ENCODE results near the gene ABTB2. TPM values are rescaled to one million over a fixed set of nuclear protein-coding genes. Genes with fewer than 3 reads are reported as not detected.

Gene ABTB2
- total and polyA plus RNA-seq, 3 experiments from 2014 or later = 0.05 to 5.5 (median 5.4) TPM

DNA sequence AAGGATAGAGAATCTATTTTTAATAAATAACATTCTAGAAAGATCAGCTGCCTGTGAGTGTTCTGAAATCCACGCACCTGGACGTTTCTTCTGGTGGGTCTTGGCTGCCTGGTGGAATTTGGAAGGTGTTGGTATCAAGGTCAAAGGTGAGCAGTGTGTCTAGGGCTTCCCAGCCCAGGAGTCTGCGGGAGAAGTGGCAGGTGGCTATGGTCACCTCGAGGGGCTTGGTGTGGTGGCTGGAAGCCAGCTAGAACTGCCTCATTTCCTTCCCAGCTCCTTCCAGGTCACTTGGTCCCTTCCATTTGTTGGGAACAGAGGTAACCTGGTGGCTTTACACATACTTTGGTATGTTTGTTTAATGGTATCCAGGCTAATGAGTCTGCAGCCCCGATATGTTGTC lies 210.9 kb downstream of the ABTB2 start:
- Mint-ChIP-seq H3K4me3 (no peak overlapping the region), H3K4me1 (no peaks in the 10 kb centered on the region), H3K27me3 (no peaks in the 10 kb centered on the region), H3K36me3 (peaks cover 8 to 83% (median 26%) of the 10 kb centered on the region in 3 donors), H3K9me3 (no peaks in the 10 kb centered on the region), H3K27ac (no peak overlapping the region)
- ChIA-PET POLR2A (no interaction called here), CTCF (no interaction called here)
- Histone ChIP-seq H3K27me3 (ENCODE audit: insufficient read depth, low read length, poor library complexity, severe bottlenecking) (no peaks in the 10 kb centered on the region), H3K4me1 (ENCODE audit: insufficient read depth, low read length) (no peaks in the 10 kb centered on the region), H3K27ac (ENCODE audit: low read depth, low read length) (no peak overlapping the region), H3K9me3 (ENCODE audit: low read length) (no peaks in the 10 kb centered on the region), H3K4me3 (ENCODE audit: low read length) (no peak overlapping the region), H3K36me3 (ENCODE audit: insufficient read depth, low read length) (peaks cover 58% of the 10 kb centered on the region)
- no peak for DNase-seq

DNA sequence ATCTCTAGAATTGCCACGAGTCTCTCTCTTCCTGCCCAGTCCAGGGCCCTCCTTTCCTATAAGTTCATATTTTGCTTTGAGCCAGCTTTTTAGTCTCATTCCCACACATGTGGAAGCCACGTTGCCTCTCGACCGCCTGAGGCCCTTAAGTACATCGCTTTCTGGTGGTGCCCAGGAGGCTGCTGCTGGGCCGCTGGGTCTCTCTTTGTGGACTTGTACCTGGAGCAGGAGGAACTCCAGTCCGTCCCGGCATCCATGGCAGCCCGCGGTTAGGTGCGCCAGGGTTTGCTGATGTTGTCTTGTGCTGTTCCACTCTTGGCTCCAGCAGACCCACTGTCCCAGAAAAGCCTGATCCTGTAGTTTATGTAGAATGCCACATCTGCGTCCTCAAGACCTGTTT lies 211.4 kb downstream of the ABTB2 start:
- no peaks in the 10 kb centered on the region for H3K9me3 Mint-ChIP-seq
- no peak for DNase-seq
- no peak overlapping the region for H3K4me3 ChIP-seq (ENCODE audit: low read length)
- POLR2A ChIA-PET = no interaction called here
- H3K27ac Mint-ChIP-seq = no peak overlapping the region
- H3K27me3 ChIP-seq (ENCODE audit: insufficient read depth, low read length, poor library complexity, severe bottlenecking) = no peaks in the 10 kb centered on the region
- H3K36me3 ChIP-seq (ENCODE audit: insufficient read depth, low read length) = peaks cover 62% of the 10 kb centered on the region
- H3K36me3 Mint-ChIP-seq = peaks cover 13 to 86% (median 30%) of the 10 kb centered on the region in 3 donors
- CTCF ChIA-PET = no interaction called here
- no peaks in the 10 kb centered on the region for H3K4me1 Mint-ChIP-seq
- no peaks in the 10 kb centered on the region for H3K9me3 ChIP-seq (ENCODE audit: low read length)
- H3K4me1 ChIP-seq (ENCODE audit: insufficient read depth, low read length) = no peaks in the 10 kb centered on the region
- H3K4me3 Mint-ChIP-seq = no peak overlapping the region
- H3K27me3 Mint-ChIP-seq = no peaks in the 10 kb centered on the region
- no peak overlapping the region for H3K27ac ChIP-seq (ENCODE audit: low read depth, low read length)

DNA sequence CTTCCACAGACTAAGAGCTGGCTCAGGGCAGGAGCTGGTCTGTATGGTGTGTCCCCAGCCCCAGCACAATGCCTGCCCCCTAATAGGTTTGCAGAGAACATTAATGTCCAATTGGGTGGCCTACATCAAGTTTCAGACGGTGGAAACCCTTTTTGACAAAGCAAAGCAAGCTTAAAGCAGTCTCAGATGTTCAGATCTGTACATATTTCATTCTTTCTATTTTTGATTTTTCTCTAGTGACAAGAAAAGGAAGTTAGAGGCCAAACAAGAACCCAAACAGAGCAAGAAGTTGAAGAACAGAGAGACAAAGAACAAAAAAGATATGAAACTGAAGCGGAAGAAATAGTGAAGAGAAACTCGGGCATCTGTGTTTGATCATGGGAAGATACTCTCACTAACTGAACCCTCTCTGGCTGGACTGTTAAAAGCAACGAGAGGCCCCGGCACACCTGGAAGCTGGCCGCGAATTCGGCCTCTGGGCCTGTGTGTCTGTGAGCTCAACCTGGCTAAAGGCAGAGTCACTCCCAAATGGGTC lies 211.9 kb downstream of the ABTB2 start:
- CTCF ChIA-PET = no interaction called here
- Mint-ChIP-seq H3K27ac (no peak overlapping the region), H3K36me3 (peaks cover 15 to 90% (median 33%) of the 10 kb centered on the region in 3 donors), H3K4me1 (no peaks in the 10 kb centered on the region), H3K9me3 (no peaks in the 10 kb centered on the region), H3K27me3 (no peaks in the 10 kb centered on the region), H3K4me3 (no peak overlapping the region)
- POLR2A ChIA-PET = no interaction called here
- no peaks in the 10 kb centered on the region for H3K4me1 ChIP-seq (ENCODE audit: insufficient read depth, low read length)
- peaks cover 65% of the 10 kb centered on the region for H3K36me3 ChIP-seq (ENCODE audit: insufficient read depth, low read length)
- H3K4me3 ChIP-seq (ENCODE audit: low read length) = no peak overlapping the region
- no peak overlapping the region for H3K27ac ChIP-seq (ENCODE audit: low read depth, low read length)
- no peaks in the 10 kb centered on the region for H3K9me3 ChIP-seq (ENCODE audit: low read length)
- no peak for DNase-seq
- H3K27me3 ChIP-seq (ENCODE audit: insufficient read depth, low read length, poor library complexity, severe bottlenecking) = no peaks in the 10 kb centered on the region

DNA sequence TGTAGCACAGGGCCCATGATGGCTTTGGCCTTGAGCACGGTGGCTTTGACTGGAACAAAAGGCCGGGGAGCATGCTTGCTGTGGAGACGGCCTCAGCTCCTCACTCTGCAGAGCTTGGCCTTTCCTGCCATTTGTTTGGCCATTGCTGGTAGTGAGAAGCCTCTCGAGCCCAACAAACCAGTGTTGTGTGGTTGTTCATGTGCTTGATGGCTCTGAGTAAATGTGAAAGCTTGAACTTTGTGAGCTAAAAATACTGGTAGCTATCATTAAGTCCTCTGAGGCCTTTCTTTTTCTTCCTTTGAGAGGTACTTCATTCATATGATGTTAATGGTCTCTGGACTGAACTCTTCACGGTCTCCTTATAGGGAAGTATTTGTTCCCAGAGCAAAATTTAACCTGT lies 212.7 kb downstream of the ABTB2 start:
- no peaks in the 10 kb centered on the region for H3K9me3 ChIP-seq (ENCODE audit: low read length)
- ChIA-PET POLR2A (no interaction called here), CTCF (interaction anchor here (1.4 kb wide), 1 partner anchor 29 kb away, joined by 3 read pairs; no protein-coding TSS in a partner anchor)
- Mint-ChIP-seq H3K36me3 (peaks cover 15 to 92% (median 36%) of the 10 kb centered on the region in 3 donors), H3K27ac (peak overlapping the region in 1 of 8 donors; percentile 66), H3K4me1 (no peaks in the 10 kb centered on the region), H3K9me3 (no peaks in the 10 kb centered on the region), H3K27me3 (no peaks in the 10 kb centered on the region), H3K4me3 (no peak overlapping the region)
- DNase-seq = no peak
- H3K4me1 ChIP-seq (ENCODE audit: insufficient read depth, low read length) = no peaks in the 10 kb centered on the region
- peaks cover 71% of the 10 kb centered on the region for H3K36me3 ChIP-seq (ENCODE audit: insufficient read depth, low read length)
- no peaks in the 10 kb centered on the region for H3K27me3 ChIP-seq (ENCODE audit: insufficient read depth, low read length, poor library complexity, severe bottlenecking)
- no peak overlapping the region for H3K4me3 ChIP-seq (ENCODE audit: low read length)
- H3K27ac ChIP-seq (ENCODE audit: low read depth, low read length) = no peak overlapping the region

DNA sequence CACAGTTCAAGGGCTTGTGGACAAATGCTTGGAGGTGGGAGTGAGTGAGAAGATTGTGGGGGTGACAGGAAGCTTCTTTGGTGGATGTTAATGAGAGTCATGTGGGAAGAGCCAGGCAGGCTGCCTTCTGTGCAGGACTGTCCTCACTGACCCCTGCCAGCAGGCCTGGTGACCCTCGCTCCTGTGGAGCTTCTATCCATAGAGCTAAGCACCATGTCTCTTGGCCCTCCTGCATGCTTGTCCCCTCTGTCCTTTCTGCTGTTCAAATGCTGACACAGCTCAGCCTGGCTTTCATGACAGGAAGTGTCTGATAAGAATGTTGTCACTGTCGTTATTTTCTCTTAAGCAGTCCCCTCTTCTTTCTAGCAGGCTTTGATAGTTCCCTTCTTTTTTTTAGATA lies 214.8 kb downstream of the ABTB2 start:
- Histone ChIP-seq H3K27me3 (ENCODE audit: insufficient read depth, low read length, poor library complexity, severe bottlenecking) (no peaks in the 10 kb centered on the region), H3K4me1 (ENCODE audit: insufficient read depth, low read length) (no peaks in the 10 kb centered on the region), H3K9me3 (ENCODE audit: low read length) (no peaks in the 10 kb centered on the region), H3K4me3 (ENCODE audit: low read length) (no peak overlapping the region), H3K27ac (ENCODE audit: low read depth, low read length) (no peak overlapping the region), H3K36me3 (ENCODE audit: insufficient read depth, low read length) (peaks cover 74% of the 10 kb centered on the region)
- POLR2A ChIA-PET = no interaction called here
- Mint-ChIP-seq H3K36me3 (peaks cover 19 to 98% (median 42%) of the 10 kb centered on the region in 3 donors), H3K27ac (peak overlapping the region in 1 of 8 donors; percentile 23), H3K4me1 (no peaks in the 10 kb centered on the region), H3K27me3 (no peaks in the 10 kb centered on the region), H3K4me3 (no peak overlapping the region), H3K9me3 (no peaks in the 10 kb centered on the region)
- DNase-seq = no peak
- CTCF ChIA-PET = no interaction called here

DNA sequence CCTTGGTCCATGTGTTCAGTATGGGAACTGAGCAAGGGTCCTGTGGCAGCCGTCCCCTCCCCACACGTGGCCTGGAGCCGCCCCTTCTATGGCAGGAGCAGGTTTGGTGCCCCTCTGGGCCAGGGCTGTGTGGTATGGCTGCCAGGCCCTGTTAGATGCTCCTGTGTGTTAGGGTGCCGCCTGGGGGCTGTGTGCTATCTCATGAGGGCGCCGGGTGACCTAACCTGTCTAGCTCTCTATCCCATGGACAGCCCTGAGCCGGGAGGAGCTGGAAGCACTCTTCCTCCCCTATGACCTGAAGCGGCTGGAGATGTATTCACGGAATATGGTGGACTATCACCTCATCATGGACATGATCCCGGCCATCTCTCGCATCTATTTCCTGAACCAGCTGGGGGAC lies 217.7 kb downstream of the ABTB2 start:
- no peaks in the 10 kb centered on the region for H3K4me1 ChIP-seq (ENCODE audit: insufficient read depth, low read length)
- Mint-ChIP-seq H3K27ac (no peak overlapping the region), H3K27me3 (peaks cover 0 to 2% of the 10 kb centered on the region in 2 donors), H3K36me3 (peaks cover 28 to 98% (median 46%) of the 10 kb centered on the region in 3 donors), H3K4me1 (no peaks in the 10 kb centered on the region), H3K4me3 (no peak overlapping the region), H3K9me3 (no peaks in the 10 kb centered on the region)
- H3K4me3 ChIP-seq (ENCODE audit: low read length) = no peak overlapping the region
- H3K27ac ChIP-seq (ENCODE audit: low read depth, low read length) = no peak overlapping the region
- ChIA-PET CTCF (no interaction called here), POLR2A (no interaction called here)
- H3K36me3 ChIP-seq (ENCODE audit: insufficient read depth, low read length) = peaks cover 83% of the 10 kb centered on the region
- no peak for DNase-seq
- H3K9me3 ChIP-seq (ENCODE audit: low read length) = no peaks in the 10 kb centered on the region
- no peaks in the 10 kb centered on the region for H3K27me3 ChIP-seq (ENCODE audit: insufficient read depth, low read length, poor library complexity, severe bottlenecking)

DNA sequence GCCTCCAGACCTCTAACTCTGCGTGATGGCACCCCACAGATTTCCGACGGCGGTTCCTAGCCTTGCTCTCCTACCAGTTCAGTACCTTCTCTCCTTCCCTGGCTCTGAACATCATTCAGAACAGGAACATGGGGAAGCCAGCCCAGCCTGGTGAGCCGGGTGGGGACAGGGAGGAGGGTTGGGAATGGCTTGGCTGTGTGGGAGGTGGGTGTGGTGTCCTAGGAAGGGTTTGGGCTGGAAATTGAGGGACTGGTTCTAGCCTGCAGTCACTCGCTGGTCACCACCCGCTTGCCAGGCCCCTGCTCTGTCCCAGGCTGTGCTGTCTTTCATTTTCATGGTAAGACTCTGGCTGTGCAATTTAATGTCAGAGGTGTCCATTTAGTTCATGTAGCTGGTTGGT lies 218.5 kb downstream of the ABTB2 start:
- H3K9me3 Mint-ChIP-seq = no peaks in the 10 kb centered on the region
- no peak overlapping the region for H3K4me3 ChIP-seq (ENCODE audit: low read length)
- H3K4me1 Mint-ChIP-seq = no peaks in the 10 kb centered on the region
- H3K27me3 ChIP-seq (ENCODE audit: insufficient read depth, low read length, poor library complexity, severe bottlenecking) = no peaks in the 10 kb centered on the region
- ChIA-PET POLR2A (no interaction called here), CTCF (no interaction called here)
- peaks cover 28 to 98% (median 48%) of the 10 kb centered on the region in 3 donors for H3K36me3 Mint-ChIP-seq
- no peak overlapping the region for H3K27ac ChIP-seq (ENCODE audit: low read depth, low read length)
- H3K27ac Mint-ChIP-seq = no peak overlapping the region
- peak in 1 of 5 donors; percentile 38 for DNase-seq
- no peak overlapping the region for H3K4me3 Mint-ChIP-seq
- peaks cover 83% of the 10 kb centered on the region for H3K36me3 ChIP-seq (ENCODE audit: insufficient read depth, low read length)
- no peaks in the 10 kb centered on the region for H3K9me3 ChIP-seq (ENCODE audit: low read length)
- no peaks in the 10 kb centered on the region for H3K4me1 ChIP-seq (ENCODE audit: insufficient read depth, low read length)
- H3K27me3 Mint-ChIP-seq = peaks cover 0 to 2% of the 10 kb centered on the region in 2 donors

DNA sequence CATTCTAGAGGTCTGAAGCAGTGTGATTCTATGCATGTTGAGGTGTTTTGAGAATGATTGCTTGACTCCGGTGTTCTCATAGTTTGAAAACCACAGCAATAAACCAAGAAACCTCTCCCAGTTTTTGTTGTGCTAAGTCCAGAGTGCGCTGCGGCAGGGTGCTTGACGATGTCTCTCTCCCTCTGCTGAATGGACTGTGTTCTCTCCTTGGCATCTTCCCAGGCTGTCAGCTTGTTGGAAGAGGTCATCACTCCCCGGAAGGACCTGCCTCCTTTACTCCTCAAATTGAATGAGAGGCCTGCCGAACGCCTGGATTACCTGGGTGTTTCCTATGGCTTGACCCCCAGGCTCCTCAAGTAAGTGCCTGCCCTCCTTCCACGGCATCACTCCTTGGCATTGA lies 221.4 kb downstream of the ABTB2 start:
- H3K4me1 Mint-ChIP-seq = no peaks in the 10 kb centered on the region
- Histone ChIP-seq H3K4me3 (ENCODE audit: low read length) (no peak overlapping the region), H3K36me3 (ENCODE audit: insufficient read depth, low read length) (peaks cover 75% of the 10 kb centered on the region), H3K4me1 (ENCODE audit: insufficient read depth, low read length) (no peaks in the 10 kb centered on the region), H3K27ac (ENCODE audit: low read depth, low read length) (no peak overlapping the region), H3K27me3 (ENCODE audit: insufficient read depth, low read length, poor library complexity, severe bottlenecking) (no peaks in the 10 kb centered on the region), H3K9me3 (ENCODE audit: low read length) (no peaks in the 10 kb centered on the region)
- ChIA-PET CTCF (no interaction called here), POLR2A (no interaction called here)
- H3K9me3 Mint-ChIP-seq = no peaks in the 10 kb centered on the region
- peaks cover 25 to 95% (median 40%) of the 10 kb centered on the region in 3 donors for H3K36me3 Mint-ChIP-seq
- no peak for DNase-seq
- no peak overlapping the region for H3K4me3 Mint-ChIP-seq
- H3K27ac Mint-ChIP-seq = no peak overlapping the region
- H3K27me3 Mint-ChIP-seq = peaks cover 0 to 2% of the 10 kb centered on the region in 2 donors

DNA sequence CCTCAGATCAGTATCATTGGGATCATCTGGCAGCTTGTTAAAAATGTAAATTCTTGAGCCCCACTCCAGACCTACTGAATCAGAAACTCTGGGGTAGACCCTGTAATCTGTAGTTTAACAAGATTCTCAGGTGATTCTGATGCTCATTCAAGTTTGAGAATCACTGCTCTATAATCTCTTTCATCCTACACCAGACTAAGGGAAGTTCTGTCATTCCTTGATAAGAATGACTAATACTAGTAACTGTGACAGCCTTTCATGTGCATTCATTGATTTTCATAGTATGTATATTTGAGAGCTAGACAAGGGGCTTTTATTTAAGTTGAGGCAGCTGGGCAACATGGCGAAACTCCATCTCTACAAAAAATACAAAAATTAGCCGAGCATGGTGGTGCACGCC lies 222.4 kb downstream of the ABTB2 start:
- peaks cover 23 to 95% (median 35%) of the 10 kb centered on the region in 3 donors for H3K36me3 Mint-ChIP-seq
- ChIA-PET CTCF (no interaction called here), POLR2A (no interaction called here)
- H3K4me1 ChIP-seq (ENCODE audit: insufficient read depth, low read length) = no peaks in the 10 kb centered on the region
- no peaks in the 10 kb centered on the region for H3K9me3 ChIP-seq (ENCODE audit: low read length)
- no peak overlapping the region for H3K4me3 ChIP-seq (ENCODE audit: low read length)
- no peak for DNase-seq
- no peak overlapping the region for H3K4me3 Mint-ChIP-seq
- H3K27ac ChIP-seq (ENCODE audit: low read depth, low read length) = no peak overlapping the region
- peaks cover 71% of the 10 kb centered on the region for H3K36me3 ChIP-seq (ENCODE audit: insufficient read depth, low read length)
- H3K27me3 Mint-ChIP-seq = peaks cover 0 to 2% of the 10 kb centered on the region in 2 donors
- H3K9me3 Mint-ChIP-seq = no peaks in the 10 kb centered on the region
- peak overlapping the region in 1 of 8 donors; percentile 51 for H3K27ac Mint-ChIP-seq
- H3K4me1 Mint-ChIP-seq = no peaks in the 10 kb centered on the region
- no peaks in the 10 kb centered on the region for H3K27me3 ChIP-seq (ENCODE audit: insufficient read depth, low read length, poor library complexity, severe bottlenecking)

All from CD8-positive, alpha-beta memory T cell (primary cell).